HEK293 (cell line): ENCODE results near the gene PDE11A.

Source experiments
- CTCF ChIA-PET: fragments of 350-600 bp; formaldehyde crosslinking; extraction: SDS; loops from one replicate; lab custom pipeline; 2021; ENCODE audit warnings: antibody characterized with exemption; lab: Yijun Ruan, JAX
- POLR2A ChIA-PET: fragments of 300-600 bp; formaldehyde crosslinking; extraction: SDS; loops from one replicate; lab custom pipeline; 2020; ENCODE audit warnings: antibody characterized with exemption, inconsistent platforms; lab: Yijun Ruan, JAX
- H3K27ac ChIP-seq: fragments of 200-500 bp; sonication (Bioruptor generic); 2 replicates; pipeline ENCODE4 v1.5.1; 2014; ENCODE audit warnings: low read depth, low read length, control low read depth, inconsistent platforms; ENCODE audit errors: extremely low read depth
- H3K36me3 ChIP-seq, 2 experiments: fragments of 200-500 bp in 1 of 2; sonication (Bioruptor generic) in 1 of 2; 1 replicate in 1 of 2; 2 replicates in 1 of 2; pipeline ENCODE4 v1.5.1; 2014 to 2017; ENCODE audit warnings: inconsistent platforms in 2 of 2, low read length in 2 of 2; ENCODE audit not compliant: control insufficient read depth in 2 of 2, insufficient read depth in 1 of 2
- H3K4me1 ChIP-seq: fragments of 200-500 bp; sonication (Bioruptor generic); 2 replicates; pipeline ENCODE4 v1.5.1; 2014; ENCODE audit warnings: mild to moderate bottlenecking, low read length, inconsistent platforms; ENCODE audit not compliant: control insufficient read depth, insufficient read depth
- H3K4me3 ChIP-seq: 2 replicates; pipeline ENCODE4 v1.5.1; 2011; ENCODE audit warnings: low read depth, mild to moderate bottlenecking, control low read depth, low read length, moderate library complexity
- H3K9me3 ChIP-seq: fragments of 200-500 bp; sonication (Bioruptor generic); 2 replicates; pipeline ENCODE4 v1.5.1; 2014; ENCODE audit warnings: low read depth, low read length, inconsistent platforms; ENCODE audit not compliant: control insufficient read depth, insufficient read depth
- GLIS1 ChIP-seq: fragments of 450-650 bp; formaldehyde crosslinking; IDR thresholded peaks from 2 replicates; pipeline ENCODE4 v1.5.1; 2016; ENCODE audit warnings: missing biosample characterization, missing genetic modification characterization
- KLF9 ChIP-seq: fragments of 450-650 bp; formaldehyde crosslinking; IDR thresholded peaks from 2 replicates; pipeline ENCODE4 v1.5.1; 2016; ENCODE audit warnings: missing biosample characterization, missing genetic modification characterization, low read depth
- MZF1 ChIP-seq: fragments of 450-650 bp; formaldehyde crosslinking; IDR thresholded peaks from 2 replicates; pipeline ENCODE4 v1.5.1; 2017; ENCODE audit warnings: missing biosample characterization, missing genetic modification characterization, borderline replicate concordance
- PATZ1 ChIP-seq: fragments of 450-650 bp; formaldehyde crosslinking; IDR thresholded peaks from 2 replicates; pipeline ENCODE4 v1.5.1; 2016; ENCODE audit warnings: missing biosample characterization, missing genetic modification characterization
- TCF7L2 ChIP-seq: IDR thresholded peaks from 2 replicates; pipeline ENCODE4 v1.6.1; 2011; ENCODE audit warnings: low read depth, mild to moderate bottlenecking, inconsistent platforms, low read length, moderate library complexity, borderline replicate concordance
- ZEB2 ChIP-seq: fragments of 450-650 bp; formaldehyde crosslinking; IDR thresholded peaks from 2 replicates; pipeline ENCODE4 v1.5.1; 2016; ENCODE audit warnings: missing biosample characterization, missing genetic modification characterization
- ZFP37 ChIP-seq: fragments of 450-650 bp; formaldehyde crosslinking; IDR thresholded peaks from 2 replicates; pipeline ENCODE4 v1.5.1; 2016; ENCODE audit warnings: missing biosample characterization, missing genetic modification characterization
- ZFP69B ChIP-seq: fragments of 450-650 bp; formaldehyde crosslinking; IDR thresholded peaks from 2 replicates; pipeline ENCODE4 v1.5.1; 2016; ENCODE audit warnings: missing biosample characterization, missing genetic modification characterization
- ZIC2 ChIP-seq: fragments of 450-650 bp; formaldehyde crosslinking; IDR thresholded peaks from 2 replicates; pipeline ENCODE4 v1.5.1; 2016; ENCODE audit warnings: missing biosample characterization, missing genetic modification characterization
- ZNF132 ChIP-seq: fragments of 450-650 bp; formaldehyde crosslinking; IDR thresholded peaks from 2 replicates; pipeline ENCODE4 v1.5.1; 2017; ENCODE audit warnings: missing biosample characterization, missing genetic modification characterization, borderline replicate concordance
- ZNF146 ChIP-seq: fragments of 450-650 bp; formaldehyde crosslinking; IDR thresholded peaks from 2 replicates; pipeline ENCODE4 v1.5.1; 2016; ENCODE audit warnings: missing biosample characterization, missing genetic modification characterization
- ZNF2 ChIP-seq: fragments of 450-650 bp; formaldehyde crosslinking; IDR thresholded peaks from 2 replicates; pipeline ENCODE4 v1.5.1; 2016; ENCODE audit warnings: missing biosample characterization, missing genetic modification characterization
- ZNF473 ChIP-seq: fragments of 450-650 bp; formaldehyde crosslinking; IDR thresholded peaks from 2 replicates; pipeline ENCODE4 v1.5.1; 2017; ENCODE audit warnings: missing biosample characterization, missing genetic modification characterization
- ZNF544 ChIP-seq: fragments of 450-650 bp; formaldehyde crosslinking; IDR thresholded peaks from 2 replicates; pipeline ENCODE4 v1.5.0; 2017; ENCODE audit warnings: missing biosample characterization, missing genetic modification characterization
- ZNF555 ChIP-seq: fragments of 450-650 bp; formaldehyde crosslinking; conservative IDR thresholded peaks from 2 replicates; pipeline ENCODE4 v1.5.1; 2017; ENCODE audit warnings: missing biosample characterization, mild to moderate bottlenecking, missing genetic modification characterization, inconsistent platforms
- ZNF580 ChIP-seq: fragments of 450-650 bp; formaldehyde crosslinking; IDR thresholded peaks from 2 replicates; pipeline ENCODE4 v1.5.1; 2016; ENCODE audit warnings: missing biosample characterization, missing genetic modification characterization
- ZNF621 ChIP-seq: fragments of 450-650 bp; formaldehyde crosslinking; IDR thresholded peaks from 2 replicates; pipeline ENCODE4 v1.5.1; 2017; ENCODE audit warnings: missing biosample characterization, missing genetic modification characterization
- ZNF660 ChIP-seq: fragments of 450-650 bp; IDR thresholded peaks from 2 replicates; pipeline ENCODE4 v1.5.1; 2018; ENCODE audit warnings: missing biosample characterization, mild to moderate bottlenecking, missing genetic modification characterization
- ZNF791 ChIP-seq: fragments of 450-650 bp; formaldehyde crosslinking; IDR thresholded peaks from 2 replicates; pipeline ENCODE4 v1.5.1; 2016; ENCODE audit warnings: missing biosample characterization, missing genetic modification characterization
- TF ChIP-seq, protein P1 (sequence below): fragments of 450-650 bp; formaldehyde crosslinking; IDR thresholded peaks from 2 replicates; pipeline ENCODE4 v1.5.1; 2016; ENCODE audit warnings: missing biosample characterization, missing genetic modification characterization
- TF ChIP-seq, protein P2 (sequence below): fragments of 450-650 bp; formaldehyde crosslinking; IDR thresholded peaks from 2 replicates; pipeline ENCODE4 v1.5.1; 2017; ENCODE audit warnings: missing biosample characterization, mild to moderate bottlenecking, missing genetic modification characterization, moderate library complexity
- TF ChIP-seq, protein P3 (sequence below): IDR thresholded peaks from 2 replicates; pipeline ENCODE4 v1.6.1; 2011; ENCODE audit warnings: mild to moderate bottlenecking, low read depth, low read length, borderline replicate concordance
- TF ChIP-seq, protein P4 (sequence below): fragments of 450-650 bp; formaldehyde crosslinking; IDR thresholded peaks from 2 replicates; pipeline ENCODE4 v1.5.1; 2016; ENCODE audit warnings: missing biosample characterization, missing genetic modification characterization

PDE11A gene

DNA sequence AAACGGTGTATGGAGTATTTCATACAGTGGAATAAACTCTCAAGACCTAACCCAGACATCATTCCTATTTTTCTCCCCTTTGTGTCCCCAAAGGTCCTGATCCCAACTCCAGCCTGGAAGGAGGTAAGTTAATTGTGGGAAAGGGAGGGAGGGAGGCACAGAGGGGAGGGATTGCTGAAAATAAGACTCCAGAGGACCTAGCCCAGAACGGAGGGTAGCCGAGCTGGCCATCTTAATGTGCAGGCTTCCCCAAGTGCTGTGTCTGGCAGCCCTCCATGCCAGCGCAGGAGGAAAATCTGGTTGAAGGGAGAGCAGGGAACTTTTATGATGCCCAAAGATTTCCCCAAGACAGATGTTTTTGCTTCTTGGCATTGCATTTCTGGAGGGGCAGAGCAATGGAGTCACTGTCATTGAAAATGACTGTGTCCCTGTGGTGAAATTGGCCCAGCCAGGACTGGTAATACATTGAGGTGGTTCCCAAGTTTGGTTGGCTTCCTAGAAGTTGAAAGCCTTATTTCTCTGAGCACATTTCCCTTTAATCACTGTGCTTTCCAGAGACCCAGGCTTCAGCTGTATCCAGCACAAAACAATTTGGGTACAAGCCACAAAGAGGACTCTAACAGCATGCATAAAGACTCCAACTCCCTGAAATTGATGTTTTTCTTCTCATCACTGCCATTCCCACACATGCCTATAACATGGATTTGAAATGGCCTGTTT, 477.3 kb downstream of the PDE11A start (continued):
- TF ChIP-seq ZNF580 (tag by site-specific recombination), result no peak
- TF ChIP-seq, all 188 proteins: peak for 0

GRCh38 chr2:177593402-177593801, 479.2 kb downstream of the PDE11A start:
- ChIA-PET POLR2A (no interaction called here), CTCF (interaction anchor here (3.9 kb wide), 1 partner anchor 11 kb away, joined by 19 read pairs; no protein-coding TSS in a partner anchor)
- Histone ChIP-seq H3K27ac (no peak overlapping the region), H3K4me1 (peaks cover 3% of the 10 kb centered on the region; the same call in 1 of the 2 replicates), H3K9me3 (no peaks in the 10 kb centered on the region)
- TF ChIP-seq ZNF555 (tag by site-specific recombination) (no peak), ZIC2 (tag by site-specific recombination) (0 out of 2 replicates have a peak, but pooled peaks have one; percentile 11), PATZ1 (no peak), ZNF132 (no peak), ZNF544 (tag by site-specific recombination) (no peak), ZFP69B (tag by site-specific recombination) (no peak), TCF7L2 (0 out of 2 replicates have a peak, but pooled peaks have one; percentile 37), ZNF473 (tag by site-specific recombination) (no peak)
- TF ChIP-seq, protein P1, sequence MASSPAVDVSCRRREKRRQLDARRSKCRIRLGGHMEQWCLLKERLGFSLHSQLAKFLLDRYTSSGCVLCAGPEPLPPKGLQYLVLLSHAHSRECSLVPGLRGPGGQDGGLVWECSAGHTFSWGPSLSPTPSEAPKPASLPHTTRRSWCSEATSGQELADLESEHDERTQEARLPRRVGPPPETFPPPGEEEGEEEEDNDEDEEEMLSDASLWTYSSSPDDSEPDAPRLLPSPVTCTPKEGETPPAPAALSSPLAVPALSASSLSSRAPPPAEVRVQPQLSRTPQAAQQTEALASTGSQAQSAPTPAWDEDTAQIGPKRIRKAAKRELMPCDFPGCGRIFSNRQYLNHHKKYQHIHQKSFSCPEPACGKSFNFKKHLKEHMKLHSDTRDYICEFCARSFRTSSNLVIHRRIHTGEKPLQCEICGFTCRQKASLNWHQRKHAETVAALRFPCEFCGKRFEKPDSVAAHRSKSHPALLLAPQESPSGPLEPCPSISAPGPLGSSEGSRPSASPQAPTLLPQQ (tag by site-specific recombination), result no peak
- TF ChIP-seq, all 188 proteins: peak for 2
- Histone ChIP-seq H3K4me3 (no peak overlapping the region), H3K36me3 (no peaks in the 10 kb centered on the region)

GRCh38 chr2:177592945-177593344, 479.6 kb downstream of the PDE11A start:
- Histone ChIP-seq H3K4me3 (no peak overlapping the region), H3K27ac (no peak overlapping the region), H3K9me3 (no peaks in the 10 kb centered on the region), H3K36me3 (no peaks in the 10 kb centered on the region), H3K4me1 (peaks cover 3% of the 10 kb centered on the region; the same call in 1 of the 2 replicates)
- ChIA-PET POLR2A (no interaction called here), CTCF (interaction anchor here (3.9 kb wide), 1 partner anchor 11 kb away, joined by 19 read pairs; no protein-coding TSS in a partner anchor)
- TF ChIP-seq, protein P2, sequence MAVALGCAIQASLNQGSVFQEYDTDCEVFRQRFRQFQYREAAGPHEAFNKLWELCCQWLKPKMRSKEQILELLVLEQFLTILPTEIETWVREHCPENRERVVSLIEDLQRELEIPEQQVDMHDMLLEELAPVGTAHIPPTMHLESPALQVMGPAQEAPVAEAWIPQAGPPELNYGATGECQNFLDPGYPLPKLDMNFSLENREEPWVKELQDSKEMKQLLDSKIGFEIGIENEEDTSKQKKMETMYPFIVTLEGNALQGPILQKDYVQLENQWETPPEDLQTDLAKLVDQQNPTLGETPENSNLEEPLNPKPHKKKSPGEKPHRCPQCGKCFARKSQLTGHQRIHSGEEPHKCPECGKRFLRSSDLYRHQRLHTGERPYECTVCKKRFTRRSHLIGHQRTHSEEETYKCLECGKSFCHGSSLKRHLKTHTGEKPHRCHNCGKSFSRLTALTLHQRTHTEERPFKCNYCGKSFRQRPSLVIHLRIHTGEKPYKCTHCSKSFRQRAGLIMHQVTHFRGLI (tag by site-specific recombination), result no peak
- no peak for TF ChIP-seq KLF9 (tag by site-specific recombination)
- TF ChIP-seq, protein P1 (tag by site-specific recombination), result no peak
- no peak for TF ChIP-seq ZNF146 (tag by site-specific recombination)
- no peak for TF ChIP-seq ZEB2 (tag by site-specific recombination)
- no peak for TF ChIP-seq ZNF2 (tag by site-specific recombination)
- no peak for TF ChIP-seq ZNF660 (tag by site-specific recombination)
- TF ChIP-seq ZNF580 (tag by site-specific recombination), result no peak
- TF ChIP-seq GLIS1 (tag by site-specific recombination), result no peak
- no peak for TF ChIP-seq ZFP37 (tag by site-specific recombination)
- TF ChIP-seq ZNF791, result no peak
- no peak for TF ChIP-seq ZNF621
- TF ChIP-seq, protein P3, sequence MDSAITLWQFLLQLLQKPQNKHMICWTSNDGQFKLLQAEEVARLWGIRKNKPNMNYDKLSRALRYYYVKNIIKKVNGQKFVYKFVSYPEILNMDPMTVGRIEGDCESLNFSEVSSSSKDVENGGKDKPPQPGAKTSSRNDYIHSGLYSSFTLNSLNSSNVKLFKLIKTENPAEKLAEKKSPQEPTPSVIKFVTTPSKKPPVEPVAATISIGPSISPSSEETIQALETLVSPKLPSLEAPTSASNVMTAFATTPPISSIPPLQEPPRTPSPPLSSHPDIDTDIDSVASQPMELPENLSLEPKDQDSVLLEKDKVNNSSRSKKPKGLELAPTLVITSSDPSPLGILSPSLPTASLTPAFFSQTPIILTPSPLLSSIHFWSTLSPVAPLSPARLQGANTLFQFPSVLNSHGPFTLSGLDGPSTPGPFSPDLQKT, result no peak
- TF ChIP-seq, protein P4, sequence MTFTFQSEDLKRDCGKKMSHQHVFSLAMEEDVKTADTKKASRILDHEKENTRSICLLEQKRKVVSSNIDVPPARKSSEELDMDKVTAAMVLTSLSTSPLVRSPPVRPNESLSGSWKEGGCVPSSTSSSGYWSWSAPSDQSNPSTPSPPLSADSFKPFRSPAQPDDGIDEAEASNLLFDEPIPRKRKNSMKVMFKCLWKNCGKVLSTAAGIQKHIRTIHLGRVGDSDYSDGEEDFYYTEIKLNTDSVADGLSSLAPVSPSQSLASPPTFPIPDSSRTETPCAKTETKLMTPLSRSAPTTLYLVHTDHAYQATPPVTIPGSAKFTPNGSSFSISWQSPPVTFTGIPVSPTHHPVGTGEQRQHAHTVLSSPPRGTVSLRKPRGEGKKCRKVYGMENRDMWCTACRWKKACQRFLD (tag by site-specific recombination), result no peak
- no peak for TF ChIP-seq MZF1
